Endodermal cell (in vitro differentiated cells): ENCODE results near the gene SUSD3. TPM values are rescaled to one million over a fixed set of nuclear protein-coding genes. Genes with fewer than 3 reads are reported as not detected.

ENCODE experiments used
- DNase-seq: peaks from one replicate; pipeline ENCODE4 v3.0.0-alpha.2; 2017
- H3K27ac ChIP-seq: 2 replicates; pipeline ENCODE4 v1.5.1; 2013; ENCODE audit warnings: mild to moderate bottlenecking, low read depth, low read length, moderate library complexity
- H3K27me3 ChIP-seq: 2 replicates; pipeline ENCODE4 v1.6.1; 2013; ENCODE audit warnings: mild to moderate bottlenecking, low read length, moderate library complexity; ENCODE audit not compliant: insufficient read depth, control insufficient read depth, poor library complexity, severe bottlenecking
- H3K36me3 ChIP-seq: 2 replicates; pipeline ENCODE4 v1.7.0; 2013; ENCODE audit warnings: mild to moderate bottlenecking, low read length, moderate library complexity; ENCODE audit not compliant: control insufficient read depth, insufficient read depth
- H3K4me1 ChIP-seq: one replicate; pipeline ENCODE4 v1.7.0; 2013; ENCODE audit warnings: low read length; ENCODE audit not compliant: control insufficient read depth, insufficient read depth
- H3K4me3 ChIP-seq: 2 replicates; pipeline ENCODE4 v1.5.1; 2013; ENCODE audit warnings: mild to moderate bottlenecking, low read length, moderate library complexity
- H3K9ac ChIP-seq: 2 replicates; pipeline ENCODE4 v1.6.1; 2013; ENCODE audit warnings: mild to moderate bottlenecking, low read length, moderate library complexity; ENCODE audit not compliant: poor library complexity, severe bottlenecking; ENCODE audit errors: extremely low read depth
- H3K9me3 ChIP-seq: 2 replicates; pipeline ENCODE4 v1.6.1; 2013; ENCODE audit warnings: mild to moderate bottlenecking, low read length, moderate library complexity; ENCODE audit not compliant: control insufficient read depth
- H3K27ac Mint-ChIP-seq: 2 replicates; pipeline ENCODE4 v1.8.0; 2020; ENCODE audit warnings: mixed read lengths
- H3K27me3 Mint-ChIP-seq: 2 replicates; pipeline ENCODE4 v1.8.0; 2021; ENCODE audit warnings: mild to moderate bottlenecking, mixed read lengths; ENCODE audit not compliant: insufficient read depth
- H3K36me3 Mint-ChIP-seq: 2 replicates; pipeline ENCODE4 v1.8.0; 2020; ENCODE audit warnings: low read depth, mixed read lengths
- H3K4me1 Mint-ChIP-seq: 2 replicates; pipeline ENCODE4 v1.8.0; 2020; ENCODE audit warnings: mixed read lengths
- H3K4me3 Mint-ChIP-seq: 2 replicates; pipeline ENCODE4 v1.8.0; 2020; ENCODE audit warnings: mild to moderate bottlenecking, moderate library complexity, mixed read lengths
- H3K9me3 Mint-ChIP-seq: 2 replicates; pipeline ENCODE4 v1.8.0; 2020; ENCODE audit warnings: mild to moderate bottlenecking, mixed read lengths
- CTCF ChIP-seq: fragments of 200-600 bp; sonication (generic); conservative IDR thresholded peaks from 2 replicates; pipeline ENCODE4 v1.5.0; 2021; ENCODE audit warnings: antibody characterized with exemption, mild to moderate bottlenecking
- WGBS, 2 experiments: methylation state at CpG; one replicate each; pipeline versions ENCODE4 v1.1.5 to v1.1.7; 2013; ENCODE audit warnings: missing lambda C conversion rate in 2 of 2, mixed read lengths in 1 of 2; ENCODE audit not compliant: insufficient coverage in 1 of 2, insufficient read length in 1 of 2; 5-methylcytosine and 5-hydroxymethylcytosine counted together
- total RNA-seq, 2 donors: library from RNA; stranded (reverse); fragmentation: NEBNext Ultra II Directional in 1 of 2; extraction: Animal tissue kit (Norgen Biotek cat#: 25700) in 1 of 2; gene quantifications; 2 replicates in 1 of 2; 3 replicates in 1 of 2; pipeline ENCODE4 v1.2.1, GENCODE V29; 2021

The SUSD3 gene
- total RNA-seq, 2 donors from 2014 or later: 5.1 to 5.9 TPM

GRCh38 chr9:93118863-93119702 lies 60.6 kb downstream of the SUSD3 start:
- WGBS, 2 experiments: 91 to 94% methylated on average over 7 to 12 of the region's 12 CpGs
- H3K4me1 ChIP-seq: no peaks in the 10 kb centered on the region

DNA sequence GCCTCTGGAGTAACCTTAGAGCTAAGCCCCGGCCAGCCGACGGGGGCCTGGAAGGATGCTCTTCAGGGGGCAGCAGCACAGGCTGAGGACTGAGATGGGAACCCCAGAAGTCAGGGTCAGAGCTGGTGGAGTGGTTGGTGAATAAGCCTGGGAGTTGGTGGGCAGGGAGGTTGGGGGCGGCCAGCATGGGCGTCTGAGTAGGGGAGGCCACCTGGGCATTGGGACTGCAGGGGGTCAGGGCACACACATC lies 61.1 kb downstream of the SUSD3 start:
- Mint-ChIP-seq H3K4me3 (no peak overlapping the region), H3K27me3 (no peaks in the 10 kb centered on the region), H3K4me1 (peaks cover 8% of the 10 kb centered on the region), H3K27ac (peak overlapping the region; percentile 74), H3K36me3 (peaks cover 2% of the 10 kb centered on the region), H3K9me3 (no peaks in the 10 kb centered on the region)
- Histone ChIP-seq H3K27me3 (no peaks in the 10 kb centered on the region), H3K27ac (no peak overlapping the region), H3K9me3 (no peaks in the 10 kb centered on the region), H3K9ac (no peak overlapping the region), H3K36me3 (no peaks in the 10 kb centered on the region), H3K4me1 (no peaks in the 10 kb centered on the region), H3K4me3 (no peak overlapping the region)
- TF ChIP-seq CTCF: no peak
- DNase-seq: no peak
- WGBS, 2 experiments: 91% methylated on average over 5 of the region's 5 CpGs; no CpG with 5 or more reads in 1 of the 2 experiments

More at GRCh38 chr9:93118863-93119702, 60.6 kb downstream of the SUSD3 start:
- H3K9me3 ChIP-seq: no peaks in the 10 kb centered on the region
- DNase-seq: peak; percentile 30
- Mint-ChIP-seq H3K4me1 (peaks cover 14% of the 10 kb centered on the region), H3K27ac (peak overlapping the region; percentile 74), H3K27me3 (no peaks in the 10 kb centered on the region), H3K9me3 (no peaks in the 10 kb centered on the region), H3K36me3 (no peaks in the 10 kb centered on the region), H3K4me3 (no peak overlapping the region)
- no peak overlapping the region for H3K27ac ChIP-seq
- no peak for TF ChIP-seq CTCF
- no peak overlapping the region for H3K9ac ChIP-seq
- no peaks in the 10 kb centered on the region for H3K36me3 ChIP-seq
- no peaks in the 10 kb centered on the region for H3K27me3 ChIP-seq
- H3K4me3 ChIP-seq: no peak overlapping the region

- peak; percentile 76 for DNase-seq
- Mint-ChIP-seq H3K4me3 (no peak overlapping the region), H3K4me1 (peaks cover 4% of the 10 kb centered on the region), H3K9me3 (no peaks in the 10 kb centered on the region), H3K36me3 (peaks cover 5% of the 10 kb centered on the region), H3K27ac (peak overlapping the region; percentile 74), H3K27me3 (no peaks in the 10 kb centered on the region)
- 88 to 89% methylated on average over 17 to 23 of the region's 23 CpGs for WGBS, 2 experiments
- H3K4me1 ChIP-seq: no peaks in the 10 kb centered on the region
- peak; percentile 63 for TF ChIP-seq CTCF
- no peaks in the 10 kb centered on the region for H3K36me3 ChIP-seq
- H3K27me3 ChIP-seq: no peaks in the 10 kb centered on the region
- no peaks in the 10 kb centered on the region for H3K9me3 ChIP-seq
- no peak overlapping the region for H3K27ac ChIP-seq
- no peak overlapping the region for H3K9ac ChIP-seq
- H3K4me3 ChIP-seq: no peak overlapping the region
These were observed 61.7 kb downstream of the SUSD3 start for GRCh38 chr9:93119953-93120845.
